ENCODE measurements around the gene MAML3. TPM values are rescaled to one million over a fixed set of nuclear protein-coding genes. Genes with fewer than 3 reads are reported as not detected.

Gene MAML3
- total and polyA plus RNA-seq, 8 donors: 5.8 to 18.7 (median 16.7) TPM

DNA sequence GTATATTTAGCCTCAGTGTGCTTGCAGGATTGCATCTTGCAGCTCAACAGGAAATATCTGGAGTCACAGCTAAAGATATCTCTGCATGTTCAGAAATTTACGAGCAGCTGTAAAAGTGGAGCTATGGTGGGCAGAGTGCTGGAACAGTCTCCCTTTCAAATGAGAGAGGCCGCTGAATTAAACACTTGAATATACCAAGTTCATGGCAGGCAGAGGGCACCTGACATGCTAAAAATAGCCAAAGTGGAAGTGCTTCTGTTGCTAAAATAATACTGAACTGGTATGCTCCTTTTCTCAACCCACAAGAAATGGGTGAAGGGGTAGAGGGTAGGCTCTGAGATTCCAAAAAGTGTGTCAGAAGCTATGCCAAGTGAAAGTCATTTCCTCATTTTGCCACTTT, 390.3 kb downstream of the MAML3 start:
- H3K9me3 ChIP-seq: no peaks in the 10 kb centered on the region
- H3K4me1 ChIP-seq: peaks cover 17 to 66% of the 10 kb centered on the region in 2 donors
- no peaks in the 10 kb centered on the region for H3K27me3 ChIP-seq
- TF ChIP-seq, protein P1, sequence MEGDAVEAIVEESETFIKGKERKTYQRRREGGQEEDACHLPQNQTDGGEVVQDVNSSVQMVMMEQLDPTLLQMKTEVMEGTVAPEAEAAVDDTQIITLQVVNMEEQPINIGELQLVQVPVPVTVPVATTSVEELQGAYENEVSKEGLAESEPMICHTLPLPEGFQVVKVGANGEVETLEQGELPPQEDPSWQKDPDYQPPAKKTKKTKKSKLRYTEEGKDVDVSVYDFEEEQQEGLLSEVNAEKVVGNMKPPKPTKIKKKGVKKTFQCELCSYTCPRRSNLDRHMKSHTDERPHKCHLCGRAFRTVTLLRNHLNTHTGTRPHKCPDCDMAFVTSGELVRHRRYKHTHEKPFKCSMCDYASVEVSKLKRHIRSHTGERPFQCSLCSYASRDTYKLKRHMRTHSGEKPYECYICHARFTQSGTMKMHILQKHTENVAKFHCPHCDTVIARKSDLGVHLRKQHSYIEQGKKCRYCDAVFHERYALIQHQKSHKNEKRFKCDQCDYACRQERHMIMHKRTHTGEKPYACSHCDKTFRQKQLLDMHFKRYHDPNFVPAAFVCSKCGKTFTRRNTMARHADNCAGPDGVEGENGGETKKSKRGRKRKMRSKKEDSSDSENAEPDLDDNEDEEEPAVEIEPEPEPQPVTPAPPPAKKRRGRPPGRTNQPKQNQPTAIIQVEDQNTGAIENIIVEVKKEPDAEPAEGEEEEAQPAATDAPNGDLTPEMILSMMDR (IDR thresholded peaks at IDR 0.05): no peak
- H3K4me3 ChIP-seq: peak overlapping the region in 1 of 2 donors; percentile 8
- peak in 2 of 4 donors; percentile 36 to 40 for DNase-seq
- no peaks in the 10 kb centered on the region for H3K36me3 ChIP-seq
- peak; percentile 79 for ATAC-seq
- intact Hi-C loops (cut with DNase I): no loop called here
- peak overlapping the region; percentile 73 to 74 for H3K27ac ChIP-seq

- DNase-seq (no peak), ATAC-seq (no peak)
- Histone ChIP-seq H3K9me3 (no peaks in the 10 kb centered on the region), H3K4me3 (peak overlapping the region in 1 of 2 donors; percentile 8), H3K36me3 (no peaks in the 10 kb centered on the region), H3K27ac (peak overlapping the region; percentile 73 to 74), H3K27me3 (no peaks in the 10 kb centered on the region), H3K4me1 (peaks cover 17 to 66% of the 10 kb centered on the region in 2 donors)
- TF ChIP-seq, protein P1 (IDR thresholded peaks at IDR 0.05): no peak
- intact Hi-C loops (cut with DNase I): no loop called here
Measured at GRCh38 chr4:139763205-139763604, 390.8 kb downstream of the MAML3 start.

DNA sequence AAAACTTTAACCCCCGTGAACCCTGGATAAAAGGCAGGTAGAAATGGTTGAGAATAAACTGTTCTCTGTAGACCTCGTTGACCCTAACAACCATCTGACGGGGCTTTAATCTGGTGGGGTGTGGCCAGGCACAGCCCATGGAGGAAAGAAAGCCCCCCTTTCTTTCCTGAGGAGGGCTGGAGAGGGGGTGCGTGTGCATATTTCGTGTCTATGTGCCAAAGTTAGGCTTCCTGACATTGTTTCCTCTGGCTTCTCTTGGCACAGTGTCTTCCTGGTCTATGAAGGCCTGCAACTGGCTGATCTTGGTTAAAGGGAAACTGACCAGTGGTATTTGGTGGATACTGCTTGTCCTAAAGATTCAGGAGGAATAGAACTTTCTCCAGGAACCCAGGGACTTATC, 391.3 kb downstream of the MAML3 start:
- ATAC-seq (peak; percentile 23), DNase-seq (no peak)
- Histone ChIP-seq H3K4me1 (peaks cover 17 to 65% of the 10 kb centered on the region in 2 donors), H3K9me3 (no peaks in the 10 kb centered on the region), H3K27ac (peak overlapping the region; percentile 73 to 74), H3K36me3 (no peaks in the 10 kb centered on the region), H3K27me3 (no peaks in the 10 kb centered on the region), H3K4me3 (no peak overlapping the region)
- TF ChIP-seq, protein P1 (IDR thresholded peaks at IDR 0.05): no peak
- intact Hi-C loops (cut with DNase I): no loop called here

DNA sequence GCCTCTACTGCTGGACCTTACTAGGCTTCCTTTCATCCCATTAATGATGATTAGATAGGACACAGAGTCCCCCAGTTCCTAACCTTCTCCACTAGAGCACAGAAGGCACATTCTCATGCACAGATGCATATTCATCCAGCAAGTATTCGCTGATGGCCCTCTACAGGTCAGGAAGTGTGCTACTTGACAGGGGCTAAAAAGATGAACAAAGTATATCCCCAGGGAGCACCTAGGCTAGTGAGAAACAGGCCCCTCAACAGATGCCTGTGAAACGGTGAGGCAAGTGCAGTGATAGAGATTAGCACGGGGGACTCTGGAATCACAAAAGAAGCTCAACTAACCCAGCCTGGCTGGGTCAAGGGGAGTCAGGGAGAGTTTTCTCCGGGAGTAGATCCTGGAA, 392.5 kb downstream of the MAML3 start:
- H3K27ac ChIP-seq: peak overlapping the region in 1 of 2 donors; percentile 74
- intact Hi-C loops (cut with DNase I): no loop called here
- H3K4me1 ChIP-seq: peaks cover 17 to 53% of the 10 kb centered on the region in 2 donors
- H3K27me3 ChIP-seq: no peaks in the 10 kb centered on the region
- H3K4me3 ChIP-seq: no peak overlapping the region
- DNase-seq: no peak
- no peaks in the 10 kb centered on the region for H3K36me3 ChIP-seq
- TF ChIP-seq, protein P1 (IDR thresholded peaks at IDR 0.05): no peak
- ATAC-seq: no peak
- H3K9me3 ChIP-seq: no peaks in the 10 kb centered on the region

GRCh38 chr4:139760567-139760966, 393.4 kb downstream of the MAML3 start:
- ATAC-seq: no peak
- TF ChIP-seq, protein P1 (IDR thresholded peaks at IDR 0.05): no peak
- H3K36me3 ChIP-seq: no peaks in the 10 kb centered on the region
- intact Hi-C loops (cut with DNase I): no loop called here
- no peaks in the 10 kb centered on the region for H3K9me3 ChIP-seq
- H3K27ac ChIP-seq: no peak overlapping the region
- H3K27me3 ChIP-seq: no peaks in the 10 kb centered on the region
- H3K4me1 ChIP-seq: peaks cover 17 to 45% of the 10 kb centered on the region in 2 donors
- no peak overlapping the region for H3K4me3 ChIP-seq
- no peak for DNase-seq
